Transverse colon (tissue), 4 donors: ENCODE measurements around the gene RPS6KC1. TPM values are rescaled to one million over a fixed set of nuclear protein-coding genes. Genes with fewer than 3 reads are reported as not detected.
"Not testable (repeated sequence)": the region's sequence is repeated elsewhere in the genome, so short reads cannot be mapped to it uniquely, and the experiment has no call there.

Experiments
- DNase-seq: peaks from one replicate; pipeline ENCODE4 v3.0.0-alpha.2; 2019
- H3K27ac ChIP-seq, 4 donors: fragments of 200-600 bp; sonication (generic); 2 replicates each; pipeline ENCODE4 v1.5.1; 2016 to 2018; ENCODE audit warnings: inconsistent platforms in 4 of 4
- H3K27me3 ChIP-seq: fragments of 200-600 bp; sonication (generic); 2 replicates; pipeline ENCODE4 v1.5.1; 2017; ENCODE audit warnings: inconsistent platforms
- H3K36me3 ChIP-seq, 4 donors: fragments of 200-600 bp; sonication (generic); 2 replicates each; pipeline ENCODE4 v1.5.1; 2017 to 2019; ENCODE audit warnings: inconsistent platforms in 4 of 4
- H3K4me1 ChIP-seq, 4 donors: fragments of 200-600 bp; sonication (generic); 2 replicates each; pipeline ENCODE4 v1.5.1; 2017 to 2020; ENCODE audit warnings: inconsistent platforms in 4 of 4
- H3K4me3 ChIP-seq, 4 donors: fragments of 200-600 bp; sonication (generic); 1 replicate in 1 of 4; 2 replicates in 3 of 4; pipeline versions ENCODE4 v1.5.1 to v1.6.1; 2017 to 2019; ENCODE audit warnings: inconsistent platforms in 4 of 4
- H3K9me3 ChIP-seq, 2 donors: fragments of 200-600 bp; sonication (generic); 2 replicates each; pipeline ENCODE4 v1.5.1; 2017 to 2019; ENCODE audit warnings: inconsistent platforms in 2 of 2
- CTCF ChIP-seq, 5 experiments: fragments of 200-600 bp in 3 of 5; fragments of 450-650 bp in 2 of 5; sonication (generic) in 3 of 5; IDR thresholded peaks; 1 replicate in 2 of 5; 2 replicates in 3 of 5; pipeline ENCODE4 v1.5.1; 2016 to 2017; ENCODE audit warnings: antibody characterized with exemption in 5 of 5, inconsistent platforms in 3 of 5, mild to moderate bottlenecking in 2 of 5, moderate library complexity in 1 of 5
- EP300 ChIP-seq: sonication (generic); formaldehyde crosslinking; IDR thresholded peaks from one replicate; pipeline ENCODE4 v1.6.1; 2017; ENCODE audit warnings: antibody characterized with exemption, low read depth
- POLR2A ChIP-seq: fragments of 450-650 bp; IDR thresholded peaks from one replicate; pipeline ENCODE4 v1.6.1; 2016; ENCODE audit warnings: antibody characterized with exemption, mild to moderate bottlenecking, moderate library complexity
- POLR2AphosphoS5 ChIP-seq, 3 donors: sonication (generic); formaldehyde crosslinking; IDR thresholded peaks; one replicate each; pipeline ENCODE4 v1.6.1; 2016; ENCODE audit warnings: antibody characterized with exemption in 3 of 3
- WGBS, 2 donors: methylation state at CpG; one replicate each; pipeline ENCODE4 v1.1.5; 2018; ENCODE audit warnings: low coverage in 1 of 2; 5-methylcytosine and 5-hydroxymethylcytosine counted together
- in situ Hi-C, 4 donors: fragments of 200-750 bp; cut with MboI; loops; one replicate each; pipeline versions ENCODE4 v1.15.0 to v1.15.1; 2017; ENCODE audit warnings: low sequenced_read_pairs in 3 of 4, low pct_ligation_motif_present in 1 of 4, low pct_unique_long_range_greater_than_20kb in 1 of 4
- intact Hi-C: fragments of 100-400 bp; cut with DNase I; formaldehyde crosslinking; loops from one replicate; pipeline ENCODE4 v1.15.1; 2023; ENCODE audit warnings: low total_unique reads
- total RNA-seq, 4 donors: library from RNA; depleted of rRNA; stranded (reverse); fragments of >200 nt; gene quantifications; one replicate each; pipeline ENCODE4 v1.1.0, GENCODE V29; 2016

The RPS6KC1 gene
- total RNA-seq, 4 donors from 2014 or later = 11.5 to 20.3 (median 14.0) TPM

- in situ Hi-C loops = no loop called here
- intact Hi-C loops = no loop called here
- DNase-seq = no peak
- Histone ChIP-seq H3K27me3 (no peaks in the 10 kb centered on the region), H3K9me3 (no peaks in the 10 kb centered on the region), H3K27ac (no peak overlapping the region), H3K36me3 (no peaks in the 10 kb centered on the region), H3K4me3 (no peak overlapping the region), H3K4me1 (no peaks in the 10 kb centered on the region)
- TF ChIP-seq POLR2A = no peak
- TF ChIP-seq POLR2AphosphoS5 (IDR thresholded peaks at IDR 0.05) = no peak
- TF ChIP-seq EP300 = no peak
Observed at GRCh38 chr1:213296558-213296957, 245.5 kb downstream of the RPS6KC1 start.

GRCh38 chr1:213297021-213297420 lies 246.0 kb downstream of the RPS6KC1 start:
- no peak for TF ChIP-seq CTCF (IDR thresholded peaks at IDR 0.05)
- TF ChIP-seq EP300 = no peak
- TF ChIP-seq POLR2AphosphoS5 (IDR thresholded peaks at IDR 0.05) = no peak
- TF ChIP-seq POLR2A = no peak
- Histone ChIP-seq H3K27me3 (no peaks in the 10 kb centered on the region), H3K4me3 (no peak overlapping the region), H3K9me3 (no peaks in the 10 kb centered on the region), H3K4me1 (no peaks in the 10 kb centered on the region), H3K27ac (no peak overlapping the region), H3K36me3 (no peaks in the 10 kb centered on the region)
- intact Hi-C loops = no loop called here
- DNase-seq = no peak
- 89% methylated on average over 5 of the region's 5 CpGs; no CpG with 5 or more reads in 1 of the 2 donors for WGBS, 2 donors
- in situ Hi-C loops = no loop called here

GRCh38 chr1:213300433-213300832 lies 249.4 kb downstream of the RPS6KC1 start:
- Histone ChIP-seq H3K27me3 (no peaks in the 10 kb centered on the region), H3K27ac (no peak overlapping the region), H3K4me1 (no peaks in the 10 kb centered on the region), H3K36me3 (no peaks in the 10 kb centered on the region), H3K4me3 (no peak overlapping the region), H3K9me3 (no peaks in the 10 kb centered on the region)
- 85% methylated on average over 5 of the region's 5 CpGs; no CpG with 5 or more reads in 1 of the 2 donors for WGBS, 2 donors
- TF ChIP-seq EP300 (no peak), POLR2AphosphoS5 (IDR thresholded peaks at IDR 0.05) (no peak), CTCF (IDR thresholded peaks at IDR 0.05) (no peak), POLR2A (no peak)
- intact Hi-C loops = no loop called here
- in situ Hi-C loops = loop anchor here in 1 of 4 donors (10.0 kb wide), 1 partner anchor 64 kb away; no protein-coding TSS in a partner anchor
- no peak for DNase-seq

DNA sequence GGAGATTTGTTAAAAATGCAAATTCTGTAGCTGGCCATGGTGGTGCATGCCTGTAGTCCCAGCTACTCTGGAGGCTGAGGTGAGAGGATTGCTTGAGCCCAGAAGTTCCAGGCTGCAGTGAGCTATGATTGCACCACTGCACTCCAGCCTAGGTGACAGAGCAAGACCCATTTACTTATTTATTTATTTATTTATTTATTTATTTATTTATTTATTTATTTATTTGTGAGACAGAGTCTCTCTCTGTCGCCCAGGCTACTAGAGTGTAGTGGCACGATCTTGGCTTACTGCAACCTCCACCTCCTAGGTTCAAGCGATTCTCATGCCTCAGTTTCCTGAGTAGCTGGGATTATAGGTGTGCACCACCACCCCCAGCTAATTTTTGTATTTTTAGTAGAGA lies 250.5 kb downstream of the RPS6KC1 start:
- H3K4me3 ChIP-seq, intact Hi-C loops, DNase-seq, H3K36me3 ChIP-seq, H3K9me3 ChIP-seq, H3K4me1 ChIP-seq, H3K27ac ChIP-seq, H3K27me3 ChIP-seq: not testable (repeated sequence)
- WGBS, 2 donors = 95 to 100% methylated on average over 1 to 3 of the region's 3 CpGs
- in situ Hi-C loops = loop anchor here in 1 of 4 donors (10.0 kb wide), 1 partner anchor 63 kb away; no protein-coding TSS in a partner anchor

DNA sequence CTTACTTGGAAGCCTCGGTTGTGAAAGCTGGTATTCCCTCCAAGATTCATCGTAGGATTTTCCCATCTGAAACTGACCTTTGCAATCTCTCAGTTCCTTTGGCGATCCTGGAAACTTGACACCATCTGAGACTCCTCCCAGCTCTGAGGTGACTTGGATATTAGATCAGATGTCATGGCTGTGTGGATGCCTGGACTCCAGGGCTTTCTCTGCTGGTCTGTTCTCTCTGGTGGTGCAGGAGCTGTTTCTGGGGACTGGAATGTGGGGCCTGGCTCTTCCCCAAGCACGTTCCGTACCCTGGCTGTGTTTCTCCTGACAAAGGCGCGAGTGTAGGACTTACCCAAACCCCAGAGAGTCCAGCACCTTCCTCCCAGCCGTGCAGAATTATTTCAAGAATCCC lies 252.2 kb downstream of the RPS6KC1 start:
- in situ Hi-C loops (loop anchor here in 1 of 4 donors (10.0 kb wide), 1 partner anchor 62 kb away; no protein-coding TSS in a partner anchor), intact Hi-C loops (no loop called here)
- TF ChIP-seq CTCF (IDR thresholded peaks at IDR 0.05) = no peak
- no peak for TF ChIP-seq POLR2A
- TF ChIP-seq POLR2AphosphoS5 (IDR thresholded peaks at IDR 0.05) = no peak
- TF ChIP-seq EP300 = no peak
- H3K4me3 ChIP-seq = no peak overlapping the region
- no peaks in the 10 kb centered on the region for H3K4me1 ChIP-seq
- no peaks in the 10 kb centered on the region for H3K9me3 ChIP-seq
- no peak overlapping the region for H3K27ac ChIP-seq
- no peaks in the 10 kb centered on the region for H3K27me3 ChIP-seq
- 62 to 71% methylated on average over 7 to 8 of the region's 8 CpGs for WGBS, 2 donors
- DNase-seq = no peak
- H3K36me3 ChIP-seq = no peaks in the 10 kb centered on the region
